HepG2 (cell line): ENCODE measurements around the gene ABCG1. TPM values are rescaled to one million over a fixed set of nuclear protein-coding genes. Genes with fewer than 3 reads are reported as not detected.

Experiments used
- CHD4 ChIP-seq: fragments of 200-600 bp; sonication (generic); IDR thresholded peaks from 2 replicates; pipeline ENCODE4 v1.7.0; 2017; ENCODE audit warnings: mild to moderate bottlenecking, low read length, borderline replicate concordance
- EP300 ChIP-seq, 3 experiments: sonication (generic) in 1 of 3; formaldehyde crosslinking in 1 of 3; IDR thresholded peaks; 2 replicates each; pipeline versions ENCODE4 v1.5.1 to v1.6.1; 2011 to 2020; ENCODE audit warnings: low read depth in 2 of 3, low read length in 2 of 3, borderline replicate concordance in 1 of 3, improper control_type of control experiment in 1 of 3, mild to moderate bottlenecking in 1 of 3, missing genetic modification reagents in 1 of 3, moderate library complexity in 1 of 3
- KDM1A ChIP-seq: IDR thresholded peaks from 2 replicates; pipeline ENCODE4 v1.6.1; 2016; ENCODE audit warnings: missing compliant biosample characterization
- MAFK ChIP-seq, 2 experiments: IDR thresholded peaks in 1 of 2; conservative IDR thresholded peaks in 1 of 2; 2 replicates each; pipeline ENCODE4 v1.6.1; 2011; ENCODE audit warnings: improper control_type of control experiment in 2 of 2, low read length in 2 of 2
- PAWR ChIP-seq: sonication (generic); formaldehyde crosslinking; IDR thresholded peaks from 2 replicates; pipeline ENCODE4 v1.4.0; 2020; ENCODE audit warnings: missing genetic modification reagents, mild to moderate bottlenecking, borderline replicate concordance
- PCBP1 ChIP-seq: fragments of 200-400 bp; formaldehyde crosslinking; IDR thresholded peaks from 2 replicates; pipeline ENCODE4 v1.6.1; 2017; ENCODE audit warnings: mild to moderate bottlenecking, low read depth, low read length, borderline replicate concordance
- RELA ChIP-seq: sonication (generic); formaldehyde crosslinking; IDR thresholded peaks from 2 replicates; pipeline ENCODE4 v1.4.0; 2020; ENCODE audit warnings: missing genetic modification reagents
- SCMH1 ChIP-seq: sonication (generic); formaldehyde crosslinking; IDR thresholded peaks from 2 replicates; pipeline ENCODE4 v1.9.0; 2021; ENCODE audit warnings: missing genetic modification reagents, mild to moderate bottlenecking, borderline replicate concordance
- SOX13 ChIP-seq, 3 experiments: fragments of 450-650 bp in 1 of 3; sonication (generic) in 1 of 3; formaldehyde crosslinking in 1 of 3; IDR thresholded peaks in 2 of 3; conservative IDR thresholded peaks in 1 of 3; 2 replicates each; pipeline versions ENCODE4 v1.5.0 to v1.6.1; 2016 to 2020; ENCODE audit warnings: antibody characterized with exemption in 1 of 3, mild to moderate bottlenecking in 1 of 3, missing compliant biosample characterization in 1 of 3, missing genetic modification reagents in 1 of 3, moderate library complexity in 1 of 3
- TCF7 ChIP-seq: sonication (generic); IDR thresholded peaks from 2 replicates; pipeline ENCODE4 v1.6.1; 2016; ENCODE audit warnings: antibody characterized with exemption, low read depth
- U2AF1 ChIP-seq: fragments of 200-400 bp; formaldehyde crosslinking; optimal IDR thresholded peaks from 2 replicates; pipeline ENCODE3; 2017; ENCODE audit warnings: mild to moderate bottlenecking, low read depth, low read length
- ZKSCAN8 ChIP-seq: IDR thresholded peaks from 2 replicates; pipeline ENCODE4 v1.6.1; 2016; ENCODE audit warnings: borderline replicate concordance, missing genetic modification reagents, missing compliant biosample characterization
- ZNF224 ChIP-seq: sonication (generic); formaldehyde crosslinking; IDR thresholded peaks from 2 replicates; pipeline ENCODE4 v1.5.0; 2020; ENCODE audit warnings: mild to moderate bottlenecking, missing genetic modification reagents
- ZNF296 ChIP-seq: sonication (generic); formaldehyde crosslinking; conservative IDR thresholded peaks from 2 replicates; pipeline ENCODE4 v1.5.0; 2020; ENCODE audit warnings: mild to moderate bottlenecking, missing genetic modification reagents
- ZNF468 ChIP-seq: sonication (generic); formaldehyde crosslinking; IDR thresholded peaks from 2 replicates; pipeline ENCODE4 v1.8.0; 2022; ENCODE audit warnings: mild to moderate bottlenecking, moderate library complexity, missing genetic modification reagents
- ZNF605 ChIP-seq: sonication (generic); formaldehyde crosslinking; IDR thresholded peaks from 2 replicates; pipeline ENCODE4 v1.8.0; 2022; ENCODE audit warnings: mild to moderate bottlenecking, missing genetic modification reagents
- ZNF629 ChIP-seq: sonication (generic); formaldehyde crosslinking; conservative IDR thresholded peaks from 2 replicates; pipeline ENCODE4 v1.5.0; 2020; ENCODE audit warnings: missing genetic modification reagents
- ZNF652 ChIP-seq: IDR thresholded peaks from 2 replicates; pipeline ENCODE4 v1.6.1; 2016; ENCODE audit warnings: low read depth, borderline replicate concordance
- polyA plus RNA-seq, 8 experiments: library from polyadenylated mRNA; depleted of rRNA in 3 of 8; stranded (reverse) in 7 of 8; unstranded in 1 of 8; fragments of >200 nt; fragmentation: Illumina TruSeq in 4 of 8; extraction: Trizol in 4 of 8; gene quantifications; 2 replicates each; pipeline versions ENCODE4 v1.2.1 to v1.2.3, GENCODE V29; 2011 to 2016; ENCODE audit warnings: low read depth in 4 of 8, missing spikeins in 1 of 8, mixed read lengths in 1 of 8; ENCODE audit not compliant: insufficient read depth in 1 of 8
- total RNA-seq, 5 experiments: library from RNA; depleted of rRNA; stranded (reverse); fragments of >200 nt; fragmentation: Illumina TruSeq; extraction: Trizol; gene quantifications; 2 replicates each; pipeline ENCODE4 v1.2.3, GENCODE V29; 2016; ENCODE audit warnings: low read depth in 1 of 5
- TF ChIP-seq, protein P1 (sequence below): sonication (generic); formaldehyde crosslinking; IDR thresholded peaks from 2 replicates; pipeline ENCODE4 v1.5.1; 2020; ENCODE audit warnings: missing genetic modification reagents, mild to moderate bottlenecking, borderline replicate concordance
- TF ChIP-seq, protein P2 (sequence below): IDR thresholded peaks from 2 replicates; pipeline ENCODE4 v1.4.0; 2020; ENCODE audit warnings: mild to moderate bottlenecking, missing genetic modification reagents

Gene ABCG1
- total and polyA plus RNA-seq, 2 of the 13 experiments (the other 11 are each of a cell fraction or from before 2014, with no cell fraction given), result 0.04 TPM; not detected in 1

DNA sequence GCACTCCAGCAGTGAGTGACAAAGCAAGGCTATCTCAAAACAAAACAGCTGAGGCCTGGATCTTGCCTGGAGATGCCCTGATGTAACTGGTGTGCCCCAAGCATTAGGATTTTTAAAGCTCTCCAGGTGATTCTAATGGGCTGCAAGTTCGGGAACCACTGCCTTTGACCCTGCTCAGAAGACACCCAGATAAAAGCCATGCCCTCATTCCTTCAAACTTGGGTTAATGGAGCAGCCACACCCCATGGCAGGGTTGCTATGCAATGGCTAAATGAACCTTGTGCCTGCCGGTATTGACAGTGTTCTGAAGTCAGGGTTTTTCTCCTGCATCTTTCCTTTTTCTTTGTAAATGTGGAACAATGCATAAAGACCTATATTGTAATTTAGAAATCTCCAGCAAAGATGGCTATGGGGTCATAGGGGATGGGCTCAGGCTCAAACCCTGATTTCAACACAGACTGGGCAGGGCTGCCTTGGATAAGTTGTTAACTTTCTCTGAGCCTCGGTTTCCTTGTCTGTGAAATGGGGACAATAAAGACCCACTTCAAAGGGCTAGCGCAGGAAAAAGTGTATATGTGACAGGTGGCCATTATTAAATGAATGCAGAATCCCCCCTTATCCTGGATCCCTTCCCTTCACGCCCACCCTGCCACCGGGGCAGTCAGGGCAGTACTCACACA lies 95.8 kb downstream of the ABCG1 start (continued):
- TF ChIP-seq ZNF468, result peak; percentile 28; the same call in 1 of the 2 replicates
- TF ChIP-seq, protein P1, sequence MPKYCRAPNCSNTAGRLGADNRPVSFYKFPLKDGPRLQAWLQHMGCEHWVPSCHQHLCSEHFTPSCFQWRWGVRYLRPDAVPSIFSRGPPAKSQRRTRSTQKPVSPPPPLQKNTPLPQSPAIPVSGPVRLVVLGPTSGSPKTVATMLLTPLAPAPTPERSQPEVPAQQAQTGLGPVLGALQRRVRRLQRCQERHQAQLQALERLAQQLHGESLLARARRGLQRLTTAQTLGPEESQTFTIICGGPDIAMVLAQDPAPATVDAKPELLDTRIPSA (CRISPR knock-in tag), result no peak
- no peak for TF ChIP-seq PCBP1
- TF ChIP-seq TCF7, result peak; percentile 35
- TF ChIP-seq ZNF605 (CRISPR knock-in tag), result peak; percentile 30; the same call in 1 of the 2 replicates
- no peak for TF ChIP-seq MAFK (conservative IDR thresholded peaks at IDR 0.05 in 1 of 2, IDR thresholded peaks at IDR 0.05 in 1 of 2; ENCODE audit: low read length in 2 of 2)
- peak; percentile 80 for TF ChIP-seq KDM1A (CRISPR knock-in tag)
- no peak for TF ChIP-seq SOX13 (IDR thresholded peaks at IDR 0.05)
- peak in 1 of 2 experiments; percentile 57; a peak in 1 of 4 replicates for TF ChIP-seq SOX13 (CRISPR knock-in tag; conservative IDR thresholded peaks at IDR 0.05 in 1 of 2, IDR thresholded peaks at IDR 0.05 in 1 of 2)
- TF ChIP-seq ZNF629, result peak; percentile 98
- TF ChIP-seq, protein P2, sequence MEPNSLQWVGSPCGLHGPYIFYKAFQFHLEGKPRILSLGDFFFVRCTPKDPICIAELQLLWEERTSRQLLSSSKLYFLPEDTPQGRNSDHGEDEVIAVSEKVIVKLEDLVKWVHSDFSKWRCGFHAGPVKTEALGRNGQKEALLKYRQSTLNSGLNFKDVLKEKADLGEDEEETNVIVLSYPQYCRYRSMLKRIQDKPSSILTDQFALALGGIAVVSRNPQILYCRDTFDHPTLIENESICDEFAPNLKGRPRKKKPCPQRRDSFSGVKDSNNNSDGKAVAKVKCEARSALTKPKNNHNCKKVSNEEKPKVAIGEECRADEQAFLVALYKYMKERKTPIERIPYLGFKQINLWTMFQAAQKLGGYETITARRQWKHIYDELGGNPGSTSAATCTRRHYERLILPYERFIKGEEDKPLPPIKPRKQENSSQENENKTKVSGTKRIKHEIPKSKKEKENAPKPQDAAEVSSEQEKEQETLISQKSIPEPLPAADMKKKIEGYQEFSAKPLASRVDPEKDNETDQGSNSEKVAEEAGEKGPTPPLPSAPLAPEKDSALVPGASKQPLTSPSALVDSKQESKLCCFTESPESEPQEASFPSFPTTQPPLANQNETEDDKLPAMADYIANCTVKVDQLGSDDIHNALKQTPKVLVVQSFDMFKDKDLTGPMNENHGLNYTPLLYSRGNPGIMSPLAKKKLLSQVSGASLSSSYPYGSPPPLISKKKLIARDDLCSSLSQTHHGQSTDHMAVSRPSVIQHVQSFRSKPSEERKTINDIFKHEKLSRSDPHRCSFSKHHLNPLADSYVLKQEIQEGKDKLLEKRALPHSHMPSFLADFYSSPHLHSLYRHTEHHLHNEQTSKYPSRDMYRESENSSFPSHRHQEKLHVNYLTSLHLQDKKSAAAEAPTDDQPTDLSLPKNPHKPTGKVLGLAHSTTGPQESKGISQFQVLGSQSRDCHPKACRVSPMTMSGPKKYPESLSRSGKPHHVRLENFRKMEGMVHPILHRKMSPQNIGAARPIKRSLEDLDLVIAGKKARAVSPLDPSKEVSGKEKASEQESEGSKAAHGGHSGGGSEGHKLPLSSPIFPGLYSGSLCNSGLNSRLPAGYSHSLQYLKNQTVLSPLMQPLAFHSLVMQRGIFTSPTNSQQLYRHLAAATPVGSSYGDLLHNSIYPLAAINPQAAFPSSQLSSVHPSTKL (CRISPR knock-in tag), result no peak
- TF ChIP-seq ZNF652, result no peak
- TF ChIP-seq RELA (CRISPR knock-in tag), result no peak
- no peak for TF ChIP-seq U2AF1
- no peak for TF ChIP-seq ZKSCAN8 (CRISPR knock-in tag)
- TF ChIP-seq ZNF224 (CRISPR knock-in tag), result 0 out of 2 replicates have a peak, but pooled peaks have one; percentile 81
- no peak for TF ChIP-seq SCMH1 (CRISPR knock-in tag)
- TF ChIP-seq CHD4, result peak; percentile 93; the same call in 1 of the 2 replicates
- 0 out of 2 replicates have a peak, but pooled peaks have one; percentile 44 for TF ChIP-seq ZNF296
- no peak for TF ChIP-seq PAWR (CRISPR knock-in tag)
- TF ChIP-seq EP300 (IDR thresholded peaks at IDR 0.05; ENCODE audit: low read depth in 2 of 2, low read length in 2 of 2), result peak in 1 of 2 experiments; percentile 6; a peak in 1 of 4 replicates
- TF ChIP-seq EP300 (CRISPR knock-in tag; IDR thresholded peaks at IDR 0.05; ENCODE audit: borderline replicate concordance), result no peak
